GM23338 (cell line): ENCODE measurements around the gene PKNOX2.

Experiments used
- CREB1 ChIP-seq: fragments of 250-450 bp; sonication (Bioruptor Pico); IDR thresholded peaks from 2 replicates; pipeline ENCODE4 v1.5.0; 2020; ENCODE audit warnings: low read depth, mild to moderate bottlenecking, moderate library complexity
- EZH2 ChIP-seq: fragments of 200-600 bp; sonication (generic); IDR thresholded peaks from one replicate; pipeline ENCODE4 v1.8.0; 2017; ENCODE audit warnings: antibody characterized with exemption, mild to moderate bottlenecking, low read depth; ENCODE audit not compliant: unreplicated experiment
- EZH2phosphoT487 ChIP-seq: fragments of 200-600 bp; sonication (generic); IDR thresholded peaks from one replicate; pipeline ENCODE4 v1.8.1; 2018; ENCODE audit warnings: antibody characterized with exemption; ENCODE audit not compliant: unreplicated experiment
- JUNB ChIP-seq: IDR thresholded peaks from one replicate; pipeline ENCODE4 v1.6.1; 2016; ENCODE audit warnings: antibody characterized with exemption; ENCODE audit not compliant: unreplicated experiment
- POLR2AphosphoS5 ChIP-seq: IDR thresholded peaks from 2 replicates; pipeline ENCODE4 v1.6.1; 2016; ENCODE audit warnings: antibody characterized with exemption, low read depth
- STAT1 ChIP-seq: IDR thresholded peaks from one replicate; pipeline ENCODE4 v1.6.1; 2016; ENCODE audit warnings: antibody characterized with exemption; ENCODE audit not compliant: unreplicated experiment
- TF ChIP-seq, protein P1 (sequence below), 2 experiments: fragments of 200-600 bp in 1 of 2; sonication (generic) in 1 of 2; conservative IDR thresholded peaks; 2 replicates each; pipeline versions ENCODE4 v1.5.1 to v1.6.1; 2016 to 2017; ENCODE audit warnings: antibody characterized with exemption in 2 of 2, low read depth in 2 of 2, mild to moderate bottlenecking in 2 of 2, moderate library complexity in 1 of 2
- TF ChIP-seq, protein P2 (sequence below): IDR thresholded peaks from 2 replicates; pipeline ENCODE4 v1.6.1; 2016; ENCODE audit warnings: antibody characterized with exemption
- TF ChIP-seq, protein P3 (sequence below): IDR thresholded peaks from one replicate; pipeline ENCODE4 v1.6.1; 2018; ENCODE audit warnings: antibody characterized with exemption; ENCODE audit not compliant: unreplicated experiment

DNA sequence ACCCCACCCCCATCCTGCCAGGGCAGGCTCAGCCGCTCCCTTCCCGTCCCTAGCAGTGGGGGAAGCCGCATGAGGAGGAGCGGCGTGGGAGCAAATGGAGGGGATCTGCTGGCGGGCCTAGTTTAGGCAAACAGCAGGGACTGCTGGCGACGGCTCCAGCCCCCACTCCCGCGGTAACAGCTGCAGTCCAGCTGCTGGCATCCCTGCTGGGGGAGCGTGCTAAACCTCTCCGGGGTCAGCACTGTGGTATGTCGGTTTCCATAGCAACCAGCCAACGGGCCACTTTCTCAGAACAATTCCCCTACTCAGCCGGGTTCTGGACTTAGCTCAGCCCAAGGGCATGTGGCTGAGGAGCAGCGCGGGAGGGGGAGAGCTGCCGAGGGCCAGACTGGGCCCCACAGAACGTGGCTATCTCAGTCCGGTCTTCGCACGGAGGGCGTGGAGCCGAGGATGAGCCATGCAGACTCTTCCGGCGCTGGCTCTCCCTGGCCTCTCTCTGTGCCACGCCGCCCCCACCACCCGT, 98.8 kb downstream of the PKNOX2 start:
- TF ChIP-seq, protein P1, sequence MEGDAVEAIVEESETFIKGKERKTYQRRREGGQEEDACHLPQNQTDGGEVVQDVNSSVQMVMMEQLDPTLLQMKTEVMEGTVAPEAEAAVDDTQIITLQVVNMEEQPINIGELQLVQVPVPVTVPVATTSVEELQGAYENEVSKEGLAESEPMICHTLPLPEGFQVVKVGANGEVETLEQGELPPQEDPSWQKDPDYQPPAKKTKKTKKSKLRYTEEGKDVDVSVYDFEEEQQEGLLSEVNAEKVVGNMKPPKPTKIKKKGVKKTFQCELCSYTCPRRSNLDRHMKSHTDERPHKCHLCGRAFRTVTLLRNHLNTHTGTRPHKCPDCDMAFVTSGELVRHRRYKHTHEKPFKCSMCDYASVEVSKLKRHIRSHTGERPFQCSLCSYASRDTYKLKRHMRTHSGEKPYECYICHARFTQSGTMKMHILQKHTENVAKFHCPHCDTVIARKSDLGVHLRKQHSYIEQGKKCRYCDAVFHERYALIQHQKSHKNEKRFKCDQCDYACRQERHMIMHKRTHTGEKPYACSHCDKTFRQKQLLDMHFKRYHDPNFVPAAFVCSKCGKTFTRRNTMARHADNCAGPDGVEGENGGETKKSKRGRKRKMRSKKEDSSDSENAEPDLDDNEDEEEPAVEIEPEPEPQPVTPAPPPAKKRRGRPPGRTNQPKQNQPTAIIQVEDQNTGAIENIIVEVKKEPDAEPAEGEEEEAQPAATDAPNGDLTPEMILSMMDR (conservative IDR thresholded peaks at IDR 0.05; ENCODE audit: low read depth in 2 of 2), result no peak
- no peak for TF ChIP-seq JUNB
- no peak for TF ChIP-seq POLR2AphosphoS5
- no peak for TF ChIP-seq EZH2
- TF ChIP-seq, protein P2, sequence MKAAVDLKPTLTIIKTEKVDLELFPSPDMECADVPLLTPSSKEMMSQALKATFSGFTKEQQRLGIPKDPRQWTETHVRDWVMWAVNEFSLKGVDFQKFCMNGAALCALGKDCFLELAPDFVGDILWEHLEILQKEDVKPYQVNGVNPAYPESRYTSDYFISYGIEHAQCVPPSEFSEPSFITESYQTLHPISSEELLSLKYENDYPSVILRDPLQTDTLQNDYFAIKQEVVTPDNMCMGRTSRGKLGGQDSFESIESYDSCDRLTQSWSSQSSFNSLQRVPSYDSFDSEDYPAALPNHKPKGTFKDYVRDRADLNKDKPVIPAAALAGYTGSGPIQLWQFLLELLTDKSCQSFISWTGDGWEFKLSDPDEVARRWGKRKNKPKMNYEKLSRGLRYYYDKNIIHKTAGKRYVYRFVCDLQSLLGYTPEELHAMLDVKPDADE, result no peak
- no peak for TF ChIP-seq EZH2phosphoT487
- TF ChIP-seq CREB1 (CRISPR knock-in tag), result peak; percentile 50; the same call in 1 of the 2 replicates
- TF ChIP-seq, protein P3, sequence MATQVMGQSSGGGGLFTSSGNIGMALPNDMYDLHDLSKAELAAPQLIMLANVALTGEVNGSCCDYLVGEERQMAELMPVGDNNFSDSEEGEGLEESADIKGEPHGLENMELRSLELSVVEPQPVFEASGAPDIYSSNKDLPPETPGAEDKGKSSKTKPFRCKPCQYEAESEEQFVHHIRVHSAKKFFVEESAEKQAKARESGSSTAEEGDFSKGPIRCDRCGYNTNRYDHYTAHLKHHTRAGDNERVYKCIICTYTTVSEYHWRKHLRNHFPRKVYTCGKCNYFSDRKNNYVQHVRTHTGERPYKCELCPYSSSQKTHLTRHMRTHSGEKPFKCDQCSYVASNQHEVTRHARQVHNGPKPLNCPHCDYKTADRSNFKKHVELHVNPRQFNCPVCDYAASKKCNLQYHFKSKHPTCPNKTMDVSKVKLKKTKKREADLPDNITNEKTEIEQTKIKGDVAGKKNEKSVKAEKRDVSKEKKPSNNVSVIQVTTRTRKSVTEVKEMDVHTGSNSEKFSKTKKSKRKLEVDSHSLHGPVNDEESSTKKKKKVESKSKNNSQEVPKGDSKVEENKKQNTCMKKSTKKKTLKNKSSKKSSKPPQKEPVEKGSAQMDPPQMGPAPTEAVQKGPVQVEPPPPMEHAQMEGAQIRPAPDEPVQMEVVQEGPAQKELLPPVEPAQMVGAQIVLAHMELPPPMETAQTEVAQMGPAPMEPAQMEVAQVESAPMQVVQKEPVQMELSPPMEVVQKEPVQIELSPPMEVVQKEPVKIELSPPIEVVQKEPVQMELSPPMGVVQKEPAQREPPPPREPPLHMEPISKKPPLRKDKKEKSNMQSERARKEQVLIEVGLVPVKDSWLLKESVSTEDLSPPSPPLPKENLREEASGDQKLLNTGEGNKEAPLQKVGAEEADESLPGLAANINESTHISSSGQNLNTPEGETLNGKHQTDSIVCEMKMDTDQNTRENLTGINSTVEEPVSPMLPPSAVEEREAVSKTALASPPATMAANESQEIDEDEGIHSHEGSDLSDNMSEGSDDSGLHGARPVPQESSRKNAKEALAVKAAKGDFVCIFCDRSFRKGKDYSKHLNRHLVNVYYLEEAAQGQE, result no peak
- no peak for TF ChIP-seq STAT1
